OCI-M1 (cell line): ENCODE data around the gene KDM4C.

Experiments used
- DNase-seq: peaks from one replicate; lab custom pipeline; 2025; lab: John Stamatoyannopoulos, UW

The KDM4C gene

GRCh38 chr9:6904371-6904770 lies 146.6 kb downstream of the KDM4C start:
- no peak for DNase-seq

- no peak for DNase-seq
Measured at GRCh38 chr9:6905850-6906375, 148.1 kb downstream of the KDM4C start.

- DNase-seq: peak; percentile 99
Measured at GRCh38 chr9:6907772-6908381, 150.1 kb downstream of the KDM4C start.

- no peak for DNase-seq
Measured at GRCh38 chr9:6909181-6909580, 151.4 kb downstream of the KDM4C start.

- DNase-seq: peak; percentile 98
Measured at GRCh38 chr9:6910032-6910431, 152.3 kb downstream of the KDM4C start.

- DNase-seq: no peak
Measured at GRCh38 chr9:6910497-6910896, 152.7 kb downstream of the KDM4C start.

GRCh38 chr9:6911901-6912638 lies 154.3 kb downstream of the KDM4C start:
- DNase-seq: no peak

- DNase-seq: no peak
Measured at GRCh38 chr9:6915635-6916034, 157.9 kb downstream of the KDM4C start.

GRCh38 chr9:6917162-6917561 lies 159.4 kb downstream of the KDM4C start:
- DNase-seq: no peak

GRCh38 chr9:6920041-6920440 lies 162.3 kb downstream of the KDM4C start:
- no peak for DNase-seq

- no peak for DNase-seq
Measured at GRCh38 chr9:6921315-6921714, 163.5 kb downstream of the KDM4C start.

GRCh38 chr9:6922124-6922676 lies 164.4 kb downstream of the KDM4C start:
- peak; percentile 88 for DNase-seq

GRCh38 chr9:6922680-6923079 lies 164.9 kb downstream of the KDM4C start:
- DNase-seq: no peak

- no peak for DNase-seq
Measured at GRCh38 chr9:6923086-6923485, 165.3 kb downstream of the KDM4C start.

GRCh38 chr9:6924149-6924548 lies 166.4 kb downstream of the KDM4C start:
- no peak for DNase-seq

GRCh38 chr9:6924988-6925563 lies 167.3 kb downstream of the KDM4C start:
- no peak for DNase-seq

- DNase-seq: no peak
Measured at GRCh38 chr9:6925836-6926235, 168.1 kb downstream of the KDM4C start.

GRCh38 chr9:6926436-6926835 lies 168.7 kb downstream of the KDM4C start:
- DNase-seq: no peak

- peak; percentile 99 for DNase-seq
Measured at GRCh38 chr9:6927838-6928237, 170.1 kb downstream of the KDM4C start.

GRCh38 chr9:6928863-6929262 lies 171.1 kb downstream of the KDM4C start:
- peak; percentile 98 for DNase-seq

GRCh38 chr9:6929441-6930215 lies 171.9 kb downstream of the KDM4C start:
- DNase-seq: peak; percentile 95

- DNase-seq: no peak
Measured at GRCh38 chr9:6930827-6931226, 173.1 kb downstream of the KDM4C start.
